Muscle of back (tissue), 13 donors: Measurements from ENCODE around the gene CPT2. TPM values are rescaled to one million over a fixed set of nuclear protein-coding genes. Genes with fewer than 3 reads are reported as not detected.
A peak's percentile ranks its signal among the peaks of the same experiment; 100 is the strongest.

Experiments
- DNase-seq, 3 donors: peaks; one replicate each; pipeline versions ENCODE4 v3.0.0 to v3.0.0-alpha.2; 2013
- long read RNA-seq, 9 donors: transcript quantifications; one replicate each; lab custom pipeline, GENCODE V29; 2026
- polyA plus RNA-seq, 10 donors: library from polyadenylated mRNA; unstranded; fragments of 120-200 nt; gene quantifications; one replicate each; pipeline ENCODE4 v1.2.1, GENCODE V29; 2013; ENCODE audit not compliant: insufficient read length in 10 of 10

The CPT2 gene
- 10 to 100 TPM; 10.6 to 12.9 (median 11.7) TPM for polyA plus RNA-seq
- long read RNA-seq, donor 1, transcript CPT2-201 (5 exons, 3,094 nt), result major isoform, 5 of 5 reads
- long read RNA-seq, donor 1, partial matches to known transcripts, result 0 of 5 reads
- long read RNA-seq, donor 1, other reads (novel, unspliced or antisense), result 0 of 5 reads
- long read RNA-seq, donor 2, partial matches to known transcripts, result 0 of 3 reads
- long read RNA-seq, donor 2, other reads (novel, unspliced or antisense), result 0 of 3 reads
- long read RNA-seq, donor 3, full-length matches to known transcripts, result 1 of 1 reads
- long read RNA-seq, donor 3, partial matches to known transcripts, result 0 of 1 reads
- long read RNA-seq, donor 3, other reads (novel, unspliced or antisense), result 0 of 1 reads
- long read RNA-seq, donor 4, full-length matches to known transcripts, result 2 of 2 reads
- long read RNA-seq, donor 4, partial matches to known transcripts, result 0 of 2 reads
- long read RNA-seq, donor 4, other reads (novel, unspliced or antisense), result 0 of 2 reads
- long read RNA-seq, donor 5, full-length matches to known transcripts, result 8 of 8 reads
- long read RNA-seq, donor 5, partial matches to known transcripts, result 0 of 8 reads
- long read RNA-seq, donor 5, other reads (novel, unspliced or antisense), result 0 of 8 reads
- long read RNA-seq, donor 6, full-length matches to known transcripts, result 6 of 6 reads
- long read RNA-seq, donor 6, partial matches to known transcripts, result 0 of 6 reads
- long read RNA-seq, donor 6, other reads (novel, unspliced or antisense), result 0 of 6 reads
- long read RNA-seq, donor 7, full-length matches to known transcripts, result 3 of 3 reads
- long read RNA-seq, donor 7, partial matches to known transcripts, result 0 of 3 reads
- long read RNA-seq, donor 7, other reads (novel, unspliced or antisense), result 0 of 3 reads
- long read RNA-seq, donor 8, full-length matches to known transcripts, result 4 of 4 reads
- long read RNA-seq, donor 8, partial matches to known transcripts, result 0 of 4 reads
- long read RNA-seq, donor 8, other reads (novel, unspliced or antisense), result 0 of 4 reads
- long read RNA-seq, donor 9, result 0 reads

DNA sequence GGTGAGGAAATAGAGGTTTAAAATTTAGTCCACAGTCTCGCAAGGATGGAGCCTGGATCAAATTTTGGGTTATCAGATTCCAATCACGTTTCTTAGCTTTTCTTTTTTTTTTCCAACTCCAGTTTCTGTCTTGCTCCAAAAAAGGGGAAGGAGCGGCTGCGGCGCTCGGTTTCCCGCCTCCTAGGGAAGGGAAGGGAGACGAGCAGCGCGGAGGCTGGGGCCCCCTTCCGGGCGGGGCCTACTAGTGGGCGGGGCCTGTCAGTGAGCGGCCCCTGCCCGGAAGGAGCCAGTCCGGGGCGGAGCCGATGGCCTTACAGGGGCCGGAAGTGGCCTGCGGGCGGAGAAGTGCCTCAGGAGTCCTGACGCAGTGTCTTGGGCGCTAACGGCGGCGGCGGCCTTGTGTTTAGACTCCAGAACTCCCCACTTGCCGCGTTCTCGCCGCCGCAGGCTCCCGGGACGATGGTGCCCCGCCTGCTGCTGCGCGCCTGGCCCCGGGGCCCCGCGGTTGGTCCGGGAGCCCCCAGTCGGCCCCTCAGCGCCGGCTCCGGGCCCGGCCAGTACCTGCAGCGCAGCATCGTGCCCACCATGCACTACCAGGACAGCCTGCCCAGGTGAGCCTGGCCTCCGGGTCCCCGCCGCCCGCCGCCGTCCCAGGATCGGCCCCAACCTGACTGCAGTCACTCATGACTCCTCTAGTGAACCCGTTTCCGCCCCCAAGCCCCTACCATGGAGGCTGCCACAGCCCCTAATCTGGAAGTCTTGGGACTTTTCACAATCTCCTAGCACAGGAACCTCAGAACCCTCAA is at the start of gene CPT2:
Gene CPT2, plus strand, starts transcription at position 340 of the 806 bp plus-strand sequence. Its CDS starts 120 bp downstream, at position 460.
- peak; percentile 94 to 97 (median 94) for DNase-seq

- no peak for DNase-seq
Observed at GRCh38 chr1:53147174-53147573, 49.5 kb upstream of the CPT2 start.

- peak in 1 of 3 donors; percentile 54 for DNase-seq
Observed at GRCh38 chr1:53148123-53148522, 48.5 kb upstream of the CPT2 start.

- no peak for DNase-seq
Observed at GRCh38 chr1:53153752-53154151, 42.9 kb upstream of the CPT2 start.

DNA sequence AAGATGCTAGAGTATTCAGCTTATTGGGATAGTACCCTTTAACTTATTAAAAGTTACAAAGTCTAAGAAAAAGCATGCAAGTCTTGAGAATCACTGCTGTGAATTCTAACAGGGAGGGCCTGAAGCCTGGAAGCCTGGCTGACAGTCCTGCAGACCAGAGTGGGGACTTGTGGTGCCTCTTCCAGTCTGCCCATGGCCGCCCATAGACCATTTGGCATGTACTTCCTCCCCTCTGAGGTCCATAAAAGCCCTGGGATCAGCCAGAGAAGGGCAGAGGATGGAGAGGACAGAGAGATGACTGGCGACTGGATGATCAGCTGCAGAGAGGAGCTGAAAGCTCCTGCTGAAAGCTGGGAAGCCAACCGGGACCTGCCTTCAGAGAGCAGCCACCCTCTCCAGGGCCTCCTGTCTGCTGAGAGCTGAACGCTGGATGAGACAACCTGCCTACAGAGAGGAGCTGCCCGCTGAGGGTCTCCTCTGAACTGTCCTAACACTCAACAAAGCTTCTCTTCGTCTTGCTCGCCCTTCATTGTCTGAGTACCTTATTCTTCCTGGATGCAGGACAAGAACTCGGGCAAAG is 41.7 kb upstream of the CPT2 start:
- DNase-seq, result no peak

- no peak for DNase-seq
Observed at GRCh38 chr1:53155534-53155933, 41.1 kb upstream of the CPT2 start.

- DNase-seq, result no peak
Observed at GRCh38 chr1:53155945-53156344, 40.7 kb upstream of the CPT2 start.

- DNase-seq, result no peak
Observed at GRCh38 chr1:53156783-53157182, 39.8 kb upstream of the CPT2 start.

DNA sequence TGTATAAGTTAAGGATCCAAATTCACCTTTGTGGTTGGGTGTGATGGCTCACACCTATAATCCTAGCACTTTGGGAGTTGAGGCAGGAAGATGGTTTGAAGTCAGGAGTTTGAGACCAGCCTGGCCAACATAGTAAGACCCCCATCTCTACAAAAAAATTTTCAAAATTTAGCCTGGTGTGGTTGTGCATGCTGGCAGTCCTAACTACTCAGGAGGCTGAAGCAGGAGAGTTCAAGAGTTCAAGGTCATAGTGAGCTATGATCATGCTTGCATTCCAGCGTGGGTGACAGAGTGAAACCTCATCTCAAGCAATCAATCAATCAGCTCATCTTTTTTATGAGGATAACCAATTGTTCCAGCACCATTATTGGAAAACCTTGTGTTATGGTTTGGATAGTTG is 37.7 kb upstream of the CPT2 start:
- DNase-seq, result no peak

DNA sequence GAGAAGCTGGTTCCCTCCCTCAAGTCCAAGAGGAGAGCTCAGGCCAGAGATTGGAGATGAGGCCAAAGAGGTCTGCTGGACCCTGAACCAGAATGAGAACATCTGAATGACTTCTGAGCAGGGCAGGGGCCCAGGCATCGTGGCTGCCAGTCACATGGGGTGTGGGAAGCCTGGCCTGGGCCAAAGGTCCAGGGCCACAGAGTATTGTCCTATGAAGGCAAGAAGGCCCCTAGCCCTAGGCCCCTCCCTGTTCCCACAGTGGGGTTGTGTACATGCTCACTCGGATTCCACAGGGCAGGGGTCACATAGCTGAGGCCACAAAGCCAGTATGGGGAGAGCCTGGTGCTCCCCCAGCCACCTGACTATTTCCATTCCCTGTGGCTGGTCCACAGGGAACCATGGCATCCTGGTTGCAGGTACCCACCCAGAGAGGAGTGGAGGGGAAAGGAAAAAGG is 35.7 kb upstream of the CPT2 start:
- DNase-seq, result no peak

- no peak for DNase-seq
Observed at GRCh38 chr1:53162621-53163020, 34.0 kb upstream of the CPT2 start.

DNA sequence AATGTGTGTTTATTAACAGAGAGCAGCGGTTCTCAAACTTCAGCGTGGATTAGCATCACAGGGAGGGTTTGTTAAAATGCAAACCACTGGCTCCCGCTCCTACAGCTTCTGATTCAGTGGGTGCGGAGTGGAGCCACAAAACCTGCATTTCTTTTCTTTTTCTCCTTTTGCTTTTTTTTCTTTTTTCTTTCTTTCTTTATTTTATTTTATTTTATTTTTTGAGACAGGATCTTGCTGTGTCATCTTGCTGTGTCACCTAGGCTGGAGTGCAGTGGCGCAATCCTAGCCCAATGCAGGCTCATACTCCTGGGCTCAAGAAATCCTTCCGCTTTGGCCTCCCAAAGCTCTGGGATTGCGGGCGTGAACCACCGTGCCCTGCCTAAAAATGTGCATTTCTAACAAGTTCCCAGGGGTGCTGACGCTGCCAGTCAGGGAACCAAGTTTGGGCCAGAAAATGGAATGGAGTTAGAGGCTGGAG is 33.3 kb upstream of the CPT2 start:
- DNase-seq, result no peak

DNA sequence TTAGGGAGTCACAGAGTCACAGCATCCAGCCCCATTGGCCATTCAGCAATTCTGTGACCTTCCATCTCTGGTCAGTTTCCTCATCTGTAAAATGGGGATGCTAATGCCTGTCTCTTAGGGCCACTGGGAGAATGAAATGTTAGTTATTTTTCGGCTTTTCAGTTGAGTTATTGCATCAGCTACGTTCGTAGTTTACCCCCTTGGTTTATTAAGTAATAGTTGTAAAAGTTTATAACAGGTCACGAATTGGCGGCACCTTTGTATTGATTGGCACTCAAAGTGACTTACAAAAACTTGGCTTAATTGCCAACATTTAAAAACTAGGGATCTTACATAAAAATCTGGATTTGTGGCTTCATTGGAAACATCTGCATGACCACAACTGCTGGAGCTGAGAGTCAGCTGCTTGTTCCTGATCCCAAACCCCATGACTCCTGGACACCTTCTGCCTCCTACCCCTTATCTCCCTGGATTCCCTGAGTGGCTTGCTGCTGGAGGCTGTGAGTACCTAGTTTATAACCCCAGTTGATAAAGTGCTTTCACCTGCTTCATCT is 31.1 kb upstream of the CPT2 start:
- DNase-seq, result no peak

GRCh38 chr1:53166366-53166765 is 30.3 kb upstream of the CPT2 start:
- no peak for DNase-seq

DNA sequence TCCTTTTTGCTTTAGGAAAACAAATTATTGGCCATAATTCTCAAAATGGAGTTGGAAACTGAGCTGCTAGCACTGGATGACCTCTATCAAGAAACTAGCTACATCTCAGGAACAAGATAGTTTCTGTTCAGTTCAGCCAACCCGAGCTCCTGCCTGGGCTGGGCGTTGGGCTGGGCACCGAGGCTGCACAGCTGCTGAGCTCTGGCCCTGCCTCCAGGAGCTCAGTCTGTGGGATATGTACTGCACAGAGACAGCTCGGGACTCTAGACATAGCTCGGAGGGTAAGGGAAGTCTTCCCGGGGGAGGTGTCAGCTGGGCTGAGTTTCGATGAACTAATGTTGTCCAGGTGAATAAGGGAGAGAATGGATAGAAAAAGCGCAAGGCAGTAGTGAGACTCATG is 29.7 kb upstream of the CPT2 start:
- peak in 1 of 3 donors; percentile 33 for DNase-seq

DNA sequence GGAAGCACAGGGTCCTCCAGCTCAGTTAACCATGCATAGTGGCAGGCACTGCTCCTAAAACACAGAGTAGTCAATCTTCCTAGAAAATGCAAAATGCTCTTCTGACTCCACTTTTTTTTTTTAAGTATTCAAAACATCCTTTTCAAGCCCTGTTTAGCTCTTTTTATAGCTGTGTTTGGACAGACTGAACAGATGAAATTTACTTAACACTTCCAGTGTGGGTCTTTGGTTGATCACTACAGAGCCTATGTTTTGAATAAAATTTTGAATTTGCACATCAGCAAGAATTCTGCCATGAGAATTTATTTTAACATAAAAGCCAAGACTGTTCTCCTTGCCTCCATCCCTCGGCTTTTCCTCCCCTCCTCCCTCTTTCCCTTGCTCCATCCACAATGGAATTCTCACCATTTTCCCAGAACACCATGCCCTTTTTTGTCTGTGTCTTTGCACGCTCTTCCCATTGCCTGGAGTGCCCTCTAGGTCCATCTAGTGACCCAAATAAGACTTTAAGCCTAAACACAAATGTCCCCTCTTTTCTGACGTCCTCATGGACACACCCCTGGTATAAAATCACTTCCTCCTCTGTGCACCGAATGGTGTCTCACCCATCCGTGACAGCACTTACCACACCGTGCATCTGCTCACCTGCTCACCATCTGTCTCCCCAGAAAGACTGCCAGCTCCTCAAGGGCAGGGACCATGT is 24.0 kb upstream of the CPT2 start:
- peak in 1 of 3 donors; percentile 33 for DNase-seq

- DNase-seq, result no peak
Observed at GRCh38 chr1:53174971-53175913, 21.4 kb upstream of the CPT2 start.

DNA sequence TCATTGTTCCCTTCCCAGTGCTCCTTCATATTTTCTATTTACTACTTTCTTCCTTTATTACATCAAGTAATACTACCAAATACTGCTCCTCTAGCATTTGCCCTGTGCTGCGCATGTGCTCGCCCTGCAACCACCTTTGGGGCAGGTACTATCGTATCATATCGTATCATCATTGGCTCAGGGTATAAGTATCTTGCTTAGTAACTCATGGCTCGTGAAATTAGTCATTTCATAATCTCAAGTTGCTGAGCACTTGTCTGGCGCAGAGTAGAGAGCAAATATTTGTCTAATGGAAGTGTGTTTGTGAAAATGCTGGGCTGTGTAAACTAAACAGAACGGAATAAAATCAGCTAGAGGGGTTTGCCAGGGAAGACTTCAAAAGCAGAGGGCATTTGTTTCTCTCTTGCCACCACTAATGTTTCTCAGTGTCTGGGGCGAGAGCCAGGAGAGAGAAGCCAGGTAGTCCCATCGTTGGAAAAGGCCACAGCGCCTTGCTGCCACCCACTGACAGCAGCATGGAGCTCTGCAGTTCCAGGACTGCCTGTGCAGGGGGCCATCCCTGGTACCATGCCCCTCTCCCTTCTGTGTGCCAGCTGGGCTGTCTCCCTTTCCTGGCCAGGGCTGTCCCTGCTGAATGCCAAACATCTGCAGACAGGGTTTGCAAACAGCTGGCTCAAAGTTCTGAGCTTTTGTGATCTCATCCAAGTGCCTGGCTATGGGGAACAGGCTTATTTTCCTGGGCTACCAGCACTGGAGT is 20.0 kb upstream of the CPT2 start:
- peak in 2 of 3 donors; percentile 29 to 59 for DNase-seq
